Measurements from ENCODE around the gene TNFAIP8. TPM values are rescaled to one million over a fixed set of nuclear protein-coding genes. Genes with fewer than 3 reads are reported as not detected.

Gene TNFAIP8
- total RNA-seq, 2 experiments from 2014 or later = 135 to 141 TPM

DNA sequence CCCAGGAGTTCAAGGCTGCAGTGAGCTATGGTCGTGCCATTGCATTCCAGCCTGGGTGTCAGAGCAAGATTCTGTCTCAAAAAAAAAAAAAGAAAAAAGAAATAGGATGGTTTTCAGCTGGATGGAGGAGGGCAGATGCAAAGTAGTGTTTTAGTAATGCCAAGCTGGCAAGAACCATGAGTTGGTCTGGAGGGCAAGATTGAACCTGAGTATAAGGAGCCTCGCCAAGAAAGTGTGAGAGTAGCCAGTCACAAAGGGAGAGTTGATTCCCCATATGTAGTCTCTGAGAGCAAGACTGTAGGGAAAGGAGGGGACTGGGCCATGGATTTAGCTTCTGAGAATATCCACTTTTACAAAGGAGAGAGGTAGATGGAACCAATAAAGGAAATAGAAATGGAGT, 6.9 kb downstream of the TNFAIP8 start:
- peaks cover 84% of the 10 kb centered on the region for H3K36me3 Mint-ChIP-seq (ENCODE audit: low read depth)
- peaks cover 87% of the 10 kb centered on the region for H3K4me1 Mint-ChIP-seq (ENCODE audit: low read depth)
- TF ChIP-seq, protein P1, sequence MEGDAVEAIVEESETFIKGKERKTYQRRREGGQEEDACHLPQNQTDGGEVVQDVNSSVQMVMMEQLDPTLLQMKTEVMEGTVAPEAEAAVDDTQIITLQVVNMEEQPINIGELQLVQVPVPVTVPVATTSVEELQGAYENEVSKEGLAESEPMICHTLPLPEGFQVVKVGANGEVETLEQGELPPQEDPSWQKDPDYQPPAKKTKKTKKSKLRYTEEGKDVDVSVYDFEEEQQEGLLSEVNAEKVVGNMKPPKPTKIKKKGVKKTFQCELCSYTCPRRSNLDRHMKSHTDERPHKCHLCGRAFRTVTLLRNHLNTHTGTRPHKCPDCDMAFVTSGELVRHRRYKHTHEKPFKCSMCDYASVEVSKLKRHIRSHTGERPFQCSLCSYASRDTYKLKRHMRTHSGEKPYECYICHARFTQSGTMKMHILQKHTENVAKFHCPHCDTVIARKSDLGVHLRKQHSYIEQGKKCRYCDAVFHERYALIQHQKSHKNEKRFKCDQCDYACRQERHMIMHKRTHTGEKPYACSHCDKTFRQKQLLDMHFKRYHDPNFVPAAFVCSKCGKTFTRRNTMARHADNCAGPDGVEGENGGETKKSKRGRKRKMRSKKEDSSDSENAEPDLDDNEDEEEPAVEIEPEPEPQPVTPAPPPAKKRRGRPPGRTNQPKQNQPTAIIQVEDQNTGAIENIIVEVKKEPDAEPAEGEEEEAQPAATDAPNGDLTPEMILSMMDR (IDR thresholded peaks at IDR 0.05) = no peak
- H3K4me3 Mint-ChIP-seq = peak overlapping the region; percentile 47
- H3K27ac Mint-ChIP-seq = peak overlapping the region; percentile 97
- CTCF ChIA-PET = interaction anchor here (0.7 to 4.7 kb wide), 7 partner anchors 8 to 374 kb away, joined by 3 to 29 read pairs (median 3); partner anchors contain the start of gene DTWD2
- intact Hi-C loops (cut with micrococcal nuclease) = no loop called here
- no peaks in the 10 kb centered on the region for H3K27me3 Mint-ChIP-seq
- ATAC-seq = no peak
- POLR2A ChIA-PET = interaction anchor here (0.7 to 12.8 kb wide), 14 partner anchors 9 to 86 kb away, joined by 3 to 147 read pairs (median 5); no protein-coding TSS in a partner anchor
- peaks cover 1% of the 10 kb centered on the region for H3K9me3 Mint-ChIP-seq
- no peak for DNase-seq

DNA sequence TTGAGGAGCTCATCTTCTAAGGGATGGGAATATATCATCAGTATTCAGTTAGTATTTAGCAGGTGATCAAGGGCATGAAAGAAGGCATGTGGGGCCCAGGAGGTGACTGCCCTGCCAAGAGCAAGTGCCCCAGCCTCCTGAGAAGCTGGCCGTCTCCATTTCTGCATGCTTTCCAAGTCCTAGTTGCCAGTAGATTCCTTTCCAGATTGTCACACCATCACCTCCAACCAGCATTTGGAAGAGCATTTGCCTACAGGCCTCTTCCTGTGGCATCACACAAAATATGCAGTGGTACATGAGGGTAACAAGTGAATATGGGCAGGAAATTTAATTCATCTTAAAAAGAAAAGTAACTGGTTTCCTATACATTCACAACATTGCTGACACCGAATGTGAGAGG, 7.5 kb downstream of the TNFAIP8 start:
- ATAC-seq (no peak), DNase-seq (no peak)
- no peaks in the 10 kb centered on the region for H3K27me3 Mint-ChIP-seq
- H3K4me3 Mint-ChIP-seq = peak overlapping the region; percentile 47
- H3K27ac Mint-ChIP-seq = peak overlapping the region; percentile 97
- intact Hi-C loops (cut with micrococcal nuclease) = no loop called here
- ChIA-PET POLR2A (interaction anchor here (0.7 to 12.8 kb wide), 12 partner anchors 8 to 74 kb away, joined by 3 to 147 read pairs (median 5); partner anchors contain the start of gene TNFAIP8), CTCF (interaction anchor here (0.7 to 4.7 kb wide), 7 partner anchors 26 to 375 kb away, joined by 3 to 29 read pairs (median 4); partner anchors contain the start of gene DTWD2)
- H3K36me3 Mint-ChIP-seq (ENCODE audit: low read depth) = peaks cover 83% of the 10 kb centered on the region
- peaks cover 1% of the 10 kb centered on the region for H3K9me3 Mint-ChIP-seq
- TF ChIP-seq, protein P1 (IDR thresholded peaks at IDR 0.05) = no peak
- peaks cover 92% of the 10 kb centered on the region for H3K4me1 Mint-ChIP-seq (ENCODE audit: low read depth)

GRCh38 chr5:119363936-119364335, 8.1 kb downstream of the TNFAIP8 start:
- Mint-ChIP-seq H3K4me1 (ENCODE audit: low read depth) (peaks cover 91% of the 10 kb centered on the region), H3K4me3 (peak overlapping the region; percentile 47), H3K36me3 (ENCODE audit: low read depth) (peaks cover 81% of the 10 kb centered on the region), H3K9me3 (peaks cover 1% of the 10 kb centered on the region), H3K27ac (peak overlapping the region; percentile 97), H3K27me3 (no peaks in the 10 kb centered on the region)
- TF ChIP-seq, protein P1 (IDR thresholded peaks at IDR 0.05) = no peak
- POLR2A ChIA-PET = interaction anchor here (1.2 to 12.8 kb wide), 6 partner anchors 8 to 35 kb away, joined by 3 to 147 read pairs (median 28); partner anchors contain the start of gene TNFAIP8
- CTCF ChIA-PET = interaction anchor here (1.3 to 2.4 kb wide), 3 partner anchors 48 to 376 kb away, joined by 3 to 8 read pairs (median 4); partner anchors contain the start of gene DTWD2
- ATAC-seq (peak; percentile 13), DNase-seq (peak; percentile 28)
- intact Hi-C loops (cut with micrococcal nuclease) = no loop called here

GRCh38 chr5:119365847-119366539, 10.2 kb downstream of the TNFAIP8 start:
- no peak for ATAC-seq
- H3K4me1 Mint-ChIP-seq (ENCODE audit: low read depth) = peaks cover 88% of the 10 kb centered on the region
- TF ChIP-seq, protein P1 (IDR thresholded peaks at IDR 0.05) = no peak
- peak overlapping the region; percentile 99 for H3K27ac Mint-ChIP-seq
- H3K36me3 Mint-ChIP-seq (ENCODE audit: low read depth) = peaks cover 74% of the 10 kb centered on the region
- DNase-seq = no peak
- intact Hi-C loops (cut with micrococcal nuclease) = loop anchor here (5.0 kb wide), 1 partner anchor 39 kb away; no protein-coding TSS in a partner anchor
- H3K27me3 Mint-ChIP-seq = no peaks in the 10 kb centered on the region
- H3K4me3 Mint-ChIP-seq = peak overlapping the region; percentile 62
- H3K9me3 Mint-ChIP-seq = peaks cover 1% of the 10 kb centered on the region
- ChIA-PET POLR2A (interaction anchor here (0.7 to 12.8 kb wide), 7 partner anchors 10 to 63 kb away, joined by 3 to 147 read pairs (median 8); partner anchors contain the start of gene TNFAIP8), CTCF (interaction anchor here (1.2 to 5.1 kb wide), 6 partner anchors 9 to 98 kb away, joined by 3 to 23 read pairs (median 7); no protein-coding TSS in a partner anchor)

Measured in activated CD8-positive, alpha-beta T cell treated with anti-CD3 and anti-CD28 coated beads for 36 hours (primary cell).